DND-41 (cell line): ENCODE results near the gene CHD6.

Experiments used
- CTCF ChIP-seq: IDR thresholded peaks from 2 replicates; pipeline ENCODE4 v1.5.1; 2012; ENCODE audit warnings: borderline replicate concordance, low read length, moderate library complexity, mild to moderate bottlenecking; ENCODE audit not compliant: poor library complexity, severe bottlenecking; ENCODE audit errors: extremely low read depth
- EZH2 ChIP-seq: IDR thresholded peaks from 3 replicates; pipeline ENCODE4 v1.6.1; 2012; ENCODE audit warnings: borderline replicate concordance, low read depth, mild to moderate bottlenecking, moderate library complexity, low read length, inconsistent platforms; ENCODE audit not compliant: severe bottlenecking

GRCh38 chr20:41454250-41454649 is 163.9 kb downstream of the CHD6 start:
- TF ChIP-seq CTCF (no peak), EZH2 (no peak)
